Measurements from ENCODE around the gene ZNF814.

The ZNF814 gene

DNA sequence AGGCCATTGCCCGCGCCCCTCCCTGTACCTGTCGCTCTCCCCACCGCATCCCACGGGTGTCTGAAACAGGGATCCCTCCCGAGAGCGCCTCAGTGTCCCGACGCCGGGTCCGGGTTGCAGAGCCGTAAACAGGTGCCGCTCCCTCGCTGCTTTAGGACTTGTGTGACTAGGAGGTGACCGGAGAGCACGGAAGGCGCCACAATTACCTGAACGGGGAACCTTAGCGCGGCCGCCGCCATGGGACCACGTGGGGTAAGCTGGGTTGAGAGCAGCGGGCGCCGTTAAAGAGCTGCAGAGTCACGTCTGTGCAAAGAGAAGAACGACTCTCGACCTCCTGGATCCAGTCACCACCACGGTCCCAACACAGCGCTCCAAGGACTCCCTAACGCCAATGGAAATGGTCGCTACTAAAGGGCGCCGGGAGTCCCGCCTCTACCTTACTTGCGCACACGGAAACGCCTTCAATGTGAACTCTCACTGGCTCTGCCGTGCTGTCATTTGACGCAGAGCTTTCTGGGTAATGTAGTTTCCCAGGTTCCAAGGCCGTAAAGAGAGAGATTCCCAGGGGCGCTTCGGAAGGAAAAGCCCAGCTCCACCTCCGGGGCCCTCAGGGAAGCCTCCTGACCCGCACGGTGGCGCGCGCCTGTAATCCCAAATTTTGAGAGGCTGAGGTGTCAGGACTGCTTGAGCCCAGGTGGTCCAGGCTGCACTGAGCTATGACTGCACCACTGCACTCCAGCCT is 74.2 kb downstream of the ZNF814 start, which contains the start of gene ZNF552 (continued):
- TF ChIP-seq ZNF521 (tag by site-specific recombination; IDR thresholded peaks at IDR 0.05) (no peak), ZBTB48 (tag by site-specific recombination; IDR thresholded peaks at IDR 0.05) (peak; percentile 54; the same call in 1 of the 2 replicates), FEZF1 (tag by site-specific recombination; IDR thresholded peaks at IDR 0.05) (no peak), KLF8 (tag by site-specific recombination; IDR thresholded peaks at IDR 0.05) (peak; percentile 78), ZNF510 (tag by site-specific recombination; IDR thresholded peaks at IDR 0.05; ENCODE audit: insufficient replicate concordance) (no peak), KLF7 (tag by site-specific recombination; IDR thresholded peaks at IDR 0.05; ENCODE audit: borderline replicate concordance) (no peak), ZNF324 (tag by site-specific recombination; IDR thresholded peaks at IDR 0.05) (no peak), GFI1B (tag by site-specific recombination; IDR thresholded peaks at IDR 0.05) (no peak), ZBTB1 (tag by site-specific recombination; IDR thresholded peaks at IDR 0.05) (no peak), RBAK (tag by site-specific recombination; IDR thresholded peaks at IDR 0.05) (no peak), SP7 (tag by site-specific recombination; IDR thresholded peaks at IDR 0.05) (peak; percentile 44; the same call in 1 of the 2 replicates), ZNF660 (tag by site-specific recombination; IDR thresholded peaks at IDR 0.05) (peak; percentile 46; the same call in 1 of the 2 replicates), ZNF292 (tag by site-specific recombination; IDR thresholded peaks at IDR 0.05; ENCODE audit: borderline replicate concordance, low read depth) (no peak), ZFP69B (tag by site-specific recombination; IDR thresholded peaks at IDR 0.05) (no peak), ZFP37 (tag by site-specific recombination; IDR thresholded peaks at IDR 0.05) (peak; percentile 30; the same call in 1 of the 2 replicates), ZNF654 (tag by site-specific recombination; IDR thresholded peaks at IDR 0.05; ENCODE audit: low read depth) (no peak), ZNF146 (tag by site-specific recombination; IDR thresholded peaks at IDR 0.05) (no peak), ZNF350 (tag by site-specific recombination; IDR thresholded peaks at IDR 0.05) (no peak), GLI2 (tag by site-specific recombination; IDR thresholded peaks at IDR 0.05; ENCODE audit: borderline replicate concordance, low read depth) (no peak), ZNF211 (tag by site-specific recombination; IDR thresholded peaks at IDR 0.05; ENCODE audit: low read depth) (no peak), ZNF560 (tag by site-specific recombination; IDR thresholded peaks at IDR 0.05; ENCODE audit: borderline replicate concordance) (no peak), ZNF76 (tag by site-specific recombination; IDR thresholded peaks at IDR 0.05; ENCODE audit: borderline replicate concordance, low read depth) (peak; percentile 95), ZNF677 (tag by site-specific recombination; IDR thresholded peaks at IDR 0.05) (no peak), ZIC2 (tag by site-specific recombination; IDR thresholded peaks at IDR 0.05) (no peak), ZNF302 (tag by site-specific recombination; IDR thresholded peaks at IDR 0.05; ENCODE audit: low read depth) (no peak)
- TF ChIP-seq, protein P1, sequence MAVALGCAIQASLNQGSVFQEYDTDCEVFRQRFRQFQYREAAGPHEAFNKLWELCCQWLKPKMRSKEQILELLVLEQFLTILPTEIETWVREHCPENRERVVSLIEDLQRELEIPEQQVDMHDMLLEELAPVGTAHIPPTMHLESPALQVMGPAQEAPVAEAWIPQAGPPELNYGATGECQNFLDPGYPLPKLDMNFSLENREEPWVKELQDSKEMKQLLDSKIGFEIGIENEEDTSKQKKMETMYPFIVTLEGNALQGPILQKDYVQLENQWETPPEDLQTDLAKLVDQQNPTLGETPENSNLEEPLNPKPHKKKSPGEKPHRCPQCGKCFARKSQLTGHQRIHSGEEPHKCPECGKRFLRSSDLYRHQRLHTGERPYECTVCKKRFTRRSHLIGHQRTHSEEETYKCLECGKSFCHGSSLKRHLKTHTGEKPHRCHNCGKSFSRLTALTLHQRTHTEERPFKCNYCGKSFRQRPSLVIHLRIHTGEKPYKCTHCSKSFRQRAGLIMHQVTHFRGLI (tag by site-specific recombination; IDR thresholded peaks at IDR 0.05) = no peak
- TF ChIP-seq, protein P2, sequence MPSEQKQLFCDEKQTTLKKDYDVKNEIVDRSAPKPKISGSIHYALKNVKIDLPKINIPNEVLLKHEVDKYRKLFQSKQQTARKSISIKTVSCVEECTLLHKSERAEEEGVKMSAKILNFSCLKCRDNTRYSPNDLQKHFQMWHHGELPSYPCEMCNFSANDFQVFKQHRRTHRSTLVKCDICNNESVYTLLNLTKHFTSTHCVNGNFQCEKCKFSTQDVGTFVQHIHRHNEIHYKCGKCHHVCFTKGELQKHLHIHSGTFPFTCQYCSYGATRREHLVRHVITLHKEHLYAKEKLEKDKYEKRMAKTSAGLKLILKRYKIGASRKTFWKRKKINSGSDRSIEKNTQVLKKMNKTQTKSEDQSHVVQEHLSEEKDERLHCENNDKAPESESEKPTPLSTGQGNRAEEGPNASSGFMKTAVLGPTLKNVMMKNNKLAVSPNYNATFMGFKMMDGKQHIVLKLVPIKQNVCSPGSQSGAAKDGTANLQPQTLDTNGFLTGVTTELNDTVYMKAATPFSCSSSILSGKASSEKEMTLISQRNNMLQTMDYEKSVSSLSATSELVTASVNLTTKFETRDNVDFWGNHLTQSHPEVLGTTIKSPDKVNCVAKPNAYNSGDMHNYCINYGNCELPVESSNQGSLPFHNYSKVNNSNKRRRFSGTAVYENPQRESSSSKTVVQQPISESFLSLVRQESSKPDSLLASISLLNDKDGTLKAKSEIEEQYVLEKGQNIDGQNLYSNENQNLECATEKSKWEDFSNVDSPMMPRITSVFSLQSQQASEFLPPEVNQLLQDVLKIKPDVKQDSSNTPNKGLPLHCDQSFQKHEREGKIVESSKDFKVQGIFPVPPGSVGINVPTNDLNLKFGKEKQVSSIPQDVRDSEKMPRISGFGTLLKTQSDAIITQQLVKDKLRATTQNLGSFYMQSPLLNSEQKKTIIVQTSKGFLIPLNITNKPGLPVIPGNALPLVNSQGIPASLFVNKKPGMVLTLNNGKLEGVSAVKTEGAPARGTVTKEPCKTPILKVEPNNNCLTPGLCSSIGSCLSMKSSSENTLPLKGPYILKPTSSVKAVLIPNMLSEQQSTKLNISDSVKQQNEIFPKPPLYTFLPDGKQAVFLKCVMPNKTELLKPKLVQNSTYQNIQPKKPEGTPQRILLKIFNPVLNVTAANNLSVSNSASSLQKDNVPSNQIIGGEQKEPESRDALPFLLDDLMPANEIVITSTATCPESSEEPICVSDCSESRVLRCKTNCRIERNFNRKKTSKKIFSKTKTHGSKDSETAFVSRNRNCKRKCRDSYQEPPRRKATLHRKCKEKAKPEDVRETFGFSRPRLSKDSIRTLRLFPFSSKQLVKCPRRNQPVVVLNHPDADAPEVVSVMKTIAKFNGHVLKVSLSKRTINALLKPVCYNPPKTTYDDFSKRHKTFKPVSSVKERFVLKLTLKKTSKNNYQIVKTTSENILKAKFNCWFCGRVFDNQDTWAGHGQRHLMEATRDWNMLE (tag by site-specific recombination; conservative IDR thresholded peaks at IDR 0.05; ENCODE audit: low read depth) = peak; percentile 42; the same call in 1 of the 2 replicates
- TF ChIP-seq, protein P3, sequence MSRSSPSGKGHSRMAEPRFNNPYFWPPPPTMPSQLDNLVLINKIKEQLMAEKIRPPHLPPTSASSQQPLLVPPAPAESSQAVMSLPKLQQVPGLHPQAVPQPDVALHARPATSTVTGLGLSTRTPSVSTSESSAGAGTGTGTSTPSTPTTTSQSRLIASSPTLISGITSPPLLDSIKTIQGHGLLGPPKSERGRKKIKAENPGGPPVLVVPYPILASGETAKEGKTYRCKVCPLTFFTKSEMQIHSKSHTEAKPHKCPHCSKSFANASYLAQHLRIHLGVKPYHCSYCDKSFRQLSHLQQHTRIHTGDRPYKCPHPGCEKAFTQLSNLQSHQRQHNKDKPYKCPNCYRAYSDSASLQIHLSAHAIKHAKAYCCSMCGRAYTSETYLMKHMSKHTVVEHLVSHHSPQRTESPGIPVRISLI (tag by site-specific recombination; IDR thresholded peaks at IDR 0.05) = no peak
- TF ChIP-seq, protein P4, sequence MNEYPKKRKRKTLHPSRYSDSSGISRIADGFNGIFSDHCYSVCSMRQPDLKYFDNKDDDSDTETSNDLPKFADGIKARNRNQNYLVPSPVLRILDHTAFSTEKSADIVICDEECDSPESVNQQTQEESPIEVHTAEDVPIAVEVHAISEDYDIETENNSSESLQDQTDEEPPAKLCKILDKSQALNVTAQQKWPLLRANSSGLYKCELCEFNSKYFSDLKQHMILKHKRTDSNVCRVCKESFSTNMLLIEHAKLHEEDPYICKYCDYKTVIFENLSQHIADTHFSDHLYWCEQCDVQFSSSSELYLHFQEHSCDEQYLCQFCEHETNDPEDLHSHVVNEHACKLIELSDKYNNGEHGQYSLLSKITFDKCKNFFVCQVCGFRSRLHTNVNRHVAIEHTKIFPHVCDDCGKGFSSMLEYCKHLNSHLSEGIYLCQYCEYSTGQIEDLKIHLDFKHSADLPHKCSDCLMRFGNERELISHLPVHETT (tag by site-specific recombination; IDR thresholded peaks at IDR 0.05) = no peak
- TF ChIP-seq, protein P5, sequence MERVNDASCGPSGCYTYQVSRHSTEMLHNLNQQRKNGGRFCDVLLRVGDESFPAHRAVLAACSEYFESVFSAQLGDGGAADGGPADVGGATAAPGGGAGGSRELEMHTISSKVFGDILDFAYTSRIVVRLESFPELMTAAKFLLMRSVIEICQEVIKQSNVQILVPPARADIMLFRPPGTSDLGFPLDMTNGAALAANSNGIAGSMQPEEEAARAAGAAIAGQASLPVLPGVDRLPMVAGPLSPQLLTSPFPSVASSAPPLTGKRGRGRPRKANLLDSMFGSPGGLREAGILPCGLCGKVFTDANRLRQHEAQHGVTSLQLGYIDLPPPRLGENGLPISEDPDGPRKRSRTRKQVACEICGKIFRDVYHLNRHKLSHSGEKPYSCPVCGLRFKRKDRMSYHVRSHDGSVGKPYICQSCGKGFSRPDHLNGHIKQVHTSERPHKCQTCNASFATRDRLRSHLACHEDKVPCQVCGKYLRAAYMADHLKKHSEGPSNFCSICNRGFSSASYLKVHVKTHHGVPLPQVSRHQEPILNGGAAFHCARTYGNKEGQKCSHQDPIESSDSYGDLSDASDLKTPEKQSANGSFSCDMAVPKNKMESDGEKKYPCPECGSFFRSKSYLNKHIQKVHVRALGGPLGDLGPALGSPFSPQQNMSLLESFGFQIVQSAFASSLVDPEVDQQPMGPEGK (tag by site-specific recombination; IDR thresholded peaks at IDR 0.05) = no peak

Measured in HEK293 (cell line).